GM12875 (cell line): Measurements from ENCODE around the gene FBN2.

Source experiments
- H3K4me3 ChIP-seq: one replicate; pipeline ENCODE4 v1.5.1; 2011; ENCODE audit warnings: low read depth, low read length, control low read depth
- TF ChIP-seq, protein P1 (sequence below): IDR thresholded peaks from 2 replicates; pipeline ENCODE4 v1.5.1; 2011; ENCODE audit warnings: low read depth, mild to moderate bottlenecking, control low read depth, inconsistent platforms, low read length, moderate library complexity, borderline replicate concordance; ENCODE audit not compliant: insufficient read depth

Gene FBN2

GRCh38 chr5:128546658-128547281 is 8.7 kb upstream of the FBN2 start:
- no peak overlapping the region for H3K4me3 ChIP-seq
- TF ChIP-seq, protein P1, sequence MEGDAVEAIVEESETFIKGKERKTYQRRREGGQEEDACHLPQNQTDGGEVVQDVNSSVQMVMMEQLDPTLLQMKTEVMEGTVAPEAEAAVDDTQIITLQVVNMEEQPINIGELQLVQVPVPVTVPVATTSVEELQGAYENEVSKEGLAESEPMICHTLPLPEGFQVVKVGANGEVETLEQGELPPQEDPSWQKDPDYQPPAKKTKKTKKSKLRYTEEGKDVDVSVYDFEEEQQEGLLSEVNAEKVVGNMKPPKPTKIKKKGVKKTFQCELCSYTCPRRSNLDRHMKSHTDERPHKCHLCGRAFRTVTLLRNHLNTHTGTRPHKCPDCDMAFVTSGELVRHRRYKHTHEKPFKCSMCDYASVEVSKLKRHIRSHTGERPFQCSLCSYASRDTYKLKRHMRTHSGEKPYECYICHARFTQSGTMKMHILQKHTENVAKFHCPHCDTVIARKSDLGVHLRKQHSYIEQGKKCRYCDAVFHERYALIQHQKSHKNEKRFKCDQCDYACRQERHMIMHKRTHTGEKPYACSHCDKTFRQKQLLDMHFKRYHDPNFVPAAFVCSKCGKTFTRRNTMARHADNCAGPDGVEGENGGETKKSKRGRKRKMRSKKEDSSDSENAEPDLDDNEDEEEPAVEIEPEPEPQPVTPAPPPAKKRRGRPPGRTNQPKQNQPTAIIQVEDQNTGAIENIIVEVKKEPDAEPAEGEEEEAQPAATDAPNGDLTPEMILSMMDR, result no peak

DNA sequence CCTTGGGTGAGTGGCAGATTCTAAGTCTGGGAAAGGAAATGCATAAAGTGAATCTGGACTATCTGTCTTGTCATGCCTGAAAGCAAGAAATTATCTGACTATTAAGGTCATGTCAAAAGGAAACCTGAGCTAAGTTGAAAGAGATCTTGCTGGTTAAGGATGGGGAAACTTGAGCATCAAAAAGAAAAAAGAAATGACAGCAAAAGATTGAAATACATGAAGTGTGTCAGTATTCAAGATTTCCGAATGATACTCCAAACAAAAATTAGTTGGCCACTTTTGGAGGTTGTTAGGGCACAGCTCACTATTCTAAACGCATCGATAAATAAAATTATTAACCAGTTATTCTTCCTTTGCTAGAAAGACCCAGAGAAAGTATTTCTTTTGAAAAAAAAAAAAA is 3.3 kb upstream of the FBN2 start:
- no peak overlapping the region for H3K4me3 ChIP-seq
- TF ChIP-seq, protein P1, result no peak

DNA sequence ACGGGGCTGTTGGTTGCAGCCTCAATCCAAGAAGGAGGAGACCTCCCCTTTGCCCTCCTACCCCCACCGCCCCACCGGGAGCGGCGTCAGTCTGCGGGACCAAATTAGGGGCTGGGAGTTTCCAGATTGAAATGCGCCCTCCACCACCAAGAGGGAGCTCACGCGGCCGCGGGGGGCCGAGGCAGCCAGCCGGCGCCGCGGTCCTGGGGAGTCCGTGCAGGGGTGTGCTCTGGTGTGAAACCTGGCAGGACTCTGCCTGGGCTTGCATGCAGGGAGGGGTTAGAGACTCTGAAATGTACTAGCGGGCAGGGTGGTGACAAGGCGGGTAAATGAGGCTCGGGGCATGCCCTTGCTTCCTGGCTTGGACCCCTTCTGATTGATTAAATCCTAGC is 989 bp upstream of the FBN2 start:
- TF ChIP-seq, protein P1, result no peak
- H3K4me3 ChIP-seq, result no peak overlapping the region

DNA sequence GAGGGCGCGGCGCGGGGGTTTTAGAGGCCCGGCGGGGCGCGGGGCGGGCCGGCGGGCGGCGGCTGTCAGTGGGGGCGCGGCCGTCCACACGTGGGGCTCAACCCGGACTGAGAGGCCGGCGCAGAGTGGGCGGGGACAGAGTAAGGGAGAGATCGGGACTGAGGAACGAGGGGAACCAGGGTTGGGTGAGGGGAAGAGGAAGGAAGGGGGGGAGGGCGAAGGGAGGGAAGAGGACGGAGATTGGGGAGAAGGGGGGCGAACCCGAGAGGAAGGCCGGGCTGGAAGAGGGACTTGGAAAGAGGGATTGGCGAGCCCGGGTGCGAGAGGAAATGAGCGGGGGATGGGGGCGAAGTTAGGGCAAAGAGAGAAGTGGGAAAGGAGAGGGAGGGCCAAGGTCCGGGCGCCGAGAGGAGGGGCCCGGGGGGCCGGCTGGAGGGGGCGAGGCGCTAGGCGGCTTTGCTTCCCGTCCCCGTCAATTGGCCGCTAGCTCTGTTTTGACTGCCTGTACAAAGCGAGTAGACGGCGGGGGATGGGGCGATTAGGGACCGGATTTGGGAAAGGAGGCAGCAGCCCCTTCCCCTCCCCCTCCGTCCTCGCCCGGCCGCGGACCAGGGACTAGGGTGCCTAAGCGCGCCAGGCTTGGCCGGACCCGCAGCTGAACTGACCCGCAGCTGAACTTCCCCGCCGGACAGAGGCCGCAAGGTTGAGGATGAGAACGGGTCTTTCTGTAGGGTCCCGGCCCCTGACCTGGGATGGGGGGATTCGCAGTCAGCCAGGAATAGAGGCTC is 399 bp upstream of the FBN2 start:
- TF ChIP-seq, protein P1, result no peak
- H3K4me3 ChIP-seq, result no peak overlapping the region

DNA sequence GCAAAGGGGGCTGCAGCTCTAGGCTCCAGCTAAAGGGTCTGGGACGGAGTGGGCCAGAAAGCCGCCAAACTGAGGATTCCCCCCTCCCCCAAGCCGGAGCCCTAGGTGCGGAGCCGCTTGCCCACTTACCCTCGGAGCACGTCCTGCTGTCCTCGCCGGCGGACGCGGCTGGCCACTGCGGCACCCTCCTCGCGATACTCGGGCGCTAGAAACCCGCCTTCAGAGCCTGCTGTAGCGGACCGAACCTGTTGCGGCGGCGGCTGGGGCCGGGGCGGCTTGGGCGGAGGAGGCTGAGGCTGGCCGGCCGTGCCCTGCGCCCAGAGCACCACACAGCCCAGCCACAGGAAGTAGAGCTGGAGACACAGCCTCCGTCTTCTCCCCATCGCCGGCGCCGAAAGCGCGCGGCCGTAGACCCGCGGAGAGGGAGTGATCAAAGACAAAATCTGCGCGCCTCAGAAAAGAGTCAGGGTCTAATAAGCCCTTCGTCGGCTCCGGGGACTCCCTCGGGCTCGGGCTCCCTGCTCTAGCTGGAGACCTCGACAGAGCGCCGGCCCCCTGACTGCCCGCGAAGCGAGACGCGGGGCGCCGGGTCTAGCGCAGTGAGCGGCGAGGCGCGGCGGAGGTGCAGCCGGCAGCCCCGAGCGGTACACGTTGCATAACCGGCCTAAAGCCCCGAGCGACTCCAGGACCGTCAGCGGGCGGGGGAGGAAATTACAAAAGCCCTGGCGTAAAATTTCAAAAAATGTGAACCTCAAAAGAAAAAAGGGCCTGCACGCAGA is 635 bp downstream of the FBN2 start:
- H3K4me3 ChIP-seq, result no peak overlapping the region
- TF ChIP-seq, protein P1, result no peak

GRCh38 chr5:128536254-128537220 is 1.5 kb downstream of the FBN2 start:
- H3K4me3 ChIP-seq, result no peak overlapping the region
- TF ChIP-seq, protein P1, result no peak
